Measurements from ENCODE around the gene TMEM63A. TPM values are rescaled to one million over a fixed set of nuclear protein-coding genes. Genes with fewer than 3 reads are reported as not detected.
"Not testable (repeated sequence)": the region's sequence is repeated elsewhere in the genome, so short reads cannot be mapped to it uniquely, and the experiment has no call there.

TMEM63A gene
- polyA plus RNA-seq, 10 donors: 15.6 to 41.8 (median 22.4) TPM

- peak; percentile 58 to 90 (median 77) for DNase-seq
These were observed 36.5 kb downstream of the TMEM63A start for GRCh38 chr1:225845571-225846259.

GRCh38 chr1:225845097-225845496 is 37.1 kb downstream of the TMEM63A start:
- no peak for DNase-seq

- no peak for DNase-seq
These were observed 37.7 kb downstream of the TMEM63A start for GRCh38 chr1:225844236-225845061.

- DNase-seq: no peak
These were observed 38.8 kb downstream of the TMEM63A start for GRCh38 chr1:225843426-225843795.

- DNase-seq: no peak
These were observed 39.3 kb downstream of the TMEM63A start for GRCh38 chr1:225842788-225843425.

GRCh38 chr1:225842074-225842473 is 40.1 kb downstream of the TMEM63A start:
- no peak for DNase-seq

- DNase-seq: no peak
These were observed 41.5 kb downstream of the TMEM63A start for GRCh38 chr1:225840713-225841112.

- no peak for DNase-seq
These were observed 42.0 kb downstream of the TMEM63A start for GRCh38 chr1:225840223-225840610.

- DNase-seq: no peak
These were observed 43.4 kb downstream of the TMEM63A start for GRCh38 chr1:225838793-225839192.

- not testable (repeated sequence) for DNase-seq
These were observed 45.9 kb downstream of the TMEM63A start for GRCh38 chr1:225836296-225836695.

- DNase-seq: peak in 2 of 3 donors; percentile 56 to 81
These were observed 46.3 kb downstream of the TMEM63A start for GRCh38 chr1:225835856-225836255.

GRCh38 chr1:225834417-225835329 is 47.5 kb downstream of the TMEM63A start:
- DNase-seq: peak; percentile 88 to 97 (median 93)

GRCh38 chr1:225830841-225831240 is 51.3 kb downstream of the TMEM63A start:
- no peak for DNase-seq

- no peak for DNase-seq
These were observed 53.4 kb downstream of the TMEM63A start for GRCh38 chr1:225828706-225829345.

- DNase-seq: no peak
These were observed 55.1 kb downstream of the TMEM63A start for GRCh38 chr1:225827076-225827475.

GRCh38 chr1:225825607-225826007 is 56.6 kb downstream of the TMEM63A start:
- no peak for DNase-seq

- no peak for DNase-seq
These were observed 57.1 kb downstream of the TMEM63A start for GRCh38 chr1:225825078-225825477.

GRCh38 chr1:225824533-225824941 is 57.6 kb downstream of the TMEM63A start:
- DNase-seq: no peak

- no peak for DNase-seq
These were observed 58.3 kb downstream of the TMEM63A start for GRCh38 chr1:225823811-225824261.

- no peak for DNase-seq
These were observed 59.4 kb downstream of the TMEM63A start for GRCh38 chr1:225822655-225823403.
